ENCODE measurements around the gene COL9A3.

Gene COL9A3

GRCh38 chr20:62860391-62860923, 43.6 kb downstream of the COL9A3 start:
- no peak for DNase-seq

- peak; percentile 44 for DNase-seq
Measured at GRCh38 chr20:62860924-62861691, 44.3 kb downstream of the COL9A3 start.

GRCh38 chr20:62861726-62862336, 45.0 kb downstream of the COL9A3 start, which contains the start of gene TCFL5:
TSS of gene TCFL5 (minus strand) at chr20:62861822. CDS start at chr20:62861670, 152 bp downstream.
- peak; percentile 89 for DNase-seq

- no peak for DNase-seq
Measured at GRCh38 chr20:62864207-62864606, 47.4 kb downstream of the COL9A3 start.

GRCh38 chr20:62872184-62872847, 55.5 kb downstream of the COL9A3 start:
- DNase-seq, result no peak

GRCh38 chr20:62872862-62873261, 56.0 kb downstream of the COL9A3 start:
- DNase-seq, result no peak

GRCh38 chr20:62873280-62873679, 56.4 kb downstream of the COL9A3 start:
- DNase-seq, result peak; percentile 38

GRCh38 chr20:62873681-62874031, 56.8 kb downstream of the COL9A3 start:
- DNase-seq, result peak; percentile 92

GRCh38 chr20:62874964-62875344, 58.1 kb downstream of the COL9A3 start:
- no peak for DNase-seq

GRCh38 chr20:62875419-62876361, 58.8 kb downstream of the COL9A3 start:
- DNase-seq, result peak; percentile 51

GRCh38 chr20:62876501-62876901, 59.7 kb downstream of the COL9A3 start:
- DNase-seq, result no peak

- no peak for DNase-seq
Measured at GRCh38 chr20:62876902-62877816, 60.3 kb downstream of the COL9A3 start.

- no peak for DNase-seq
Measured at GRCh38 chr20:62878244-62879038, 61.6 kb downstream of the COL9A3 start.

GRCh38 chr20:62879275-62880146, 62.7 kb downstream of the COL9A3 start:
- DNase-seq, result no peak

GRCh38 chr20:62880147-62880934, 63.5 kb downstream of the COL9A3 start:
- DNase-seq, result no peak

- no peak for DNase-seq
Measured at GRCh38 chr20:62880935-62881661, 64.2 kb downstream of the COL9A3 start.

- no peak for DNase-seq
Measured at GRCh38 chr20:62881662-62882395, 65.0 kb downstream of the COL9A3 start.

All from OCI-M1 (cell line).